Upper lobe of left lung (tissue), 6 donors: ENCODE results near the gene MEFV. TPM values are rescaled to one million over a fixed set of nuclear protein-coding genes. Genes with fewer than 3 reads are reported as not detected.
A peak's percentile ranks its signal among the peaks of the same experiment; 100 is the strongest.

ENCODE experiments used
- ATAC-seq, 2 donors: fragments of 200-7000 bp; cut with Tn5 transposase; one replicate each; pipeline ENCODE4 v1.9.1; 2022; ENCODE audit warnings: mild to moderate bottlenecking in 2 of 2, moderate library complexity in 2 of 2; ENCODE audit not compliant: low FRiP score in 2 of 2
- DNase-seq, 2 donors: peaks; one replicate each; pipeline ENCODE4 v3.0.0-alpha.2; 2019 to 2020
- H3K27ac ChIP-seq, 4 donors: fragments of 200-600 bp; sonication (generic); one replicate each; pipeline ENCODE4 v1.5.1; 2016 to 2019
- H3K27me3 ChIP-seq, 4 donors: fragments of 200-600 bp; sonication (generic); one replicate each; pipeline ENCODE4 v1.5.1; 2017 to 2019
- H3K36me3 ChIP-seq, 4 donors: fragments of 200-600 bp; sonication (generic); one replicate each; pipeline ENCODE4 v1.5.1; 2016 to 2019
- H3K4me1 ChIP-seq, 4 donors: fragments of 200-600 bp; sonication (generic); one replicate each; pipeline ENCODE4 v1.5.1; 2018 to 2019
- H3K4me3 ChIP-seq, 4 donors: fragments of 200-600 bp; sonication (generic); one replicate each; pipeline ENCODE4 v1.5.1; 2017 to 2019; ENCODE audit warnings: mild to moderate bottlenecking in 2 of 4, moderate library complexity in 1 of 4
- H3K9me3 ChIP-seq, 4 donors: fragments of 200-600 bp; sonication (generic); one replicate each; pipeline ENCODE4 v1.5.1; 2018 to 2019
- EP300 ChIP-seq, 4 donors: sonication (generic); formaldehyde crosslinking; IDR thresholded peaks; one replicate each; pipeline ENCODE4 v1.5.1; 2017; ENCODE audit warnings: antibody characterized with exemption in 4 of 4, control low read depth in 2 of 4
- POLR2A ChIP-seq, 4 donors: fragments of 450-650 bp; IDR thresholded peaks; one replicate each; pipeline ENCODE4 v1.5.1; 2016 to 2017; ENCODE audit warnings: antibody characterized with exemption in 4 of 4, mild to moderate bottlenecking in 2 of 4
- POLR2AphosphoS5 ChIP-seq, 2 donors: sonication (generic); formaldehyde crosslinking; IDR thresholded peaks; one replicate each; pipeline ENCODE4 v1.5.1; 2017; ENCODE audit warnings: antibody characterized with exemption in 2 of 2
- WGBS, 2 donors: methylation state at CpG; one replicate each; pipeline ENCODE4 v1.1.5; 2017 to 2018; 5-methylcytosine and 5-hydroxymethylcytosine counted together
- total RNA-seq, 6 donors: library from RNA; depleted of rRNA in 4 of 6; stranded (reverse); fragments of >200 nt in 4 of 6; gene quantifications; one replicate each; pipeline versions ENCODE4 v1.1.0 to v1.2.1, GENCODE V29; 2016 to 2021
- TF ChIP-seq, protein P1 (sequence below), 6 experiments: fragments of 450-650 bp in 4 of 6; fragments of 200-600 bp in 2 of 6; sonication (generic) in 2 of 6; IDR thresholded peaks; one replicate each; pipeline ENCODE4 v1.5.1; 2016 to 2019; ENCODE audit warnings: antibody characterized with exemption in 6 of 6
- donor health status: DM: no; HTN: no; CAD: no; lungs with moderate emphysema.
- donor health status: DM: no; HTN: yes; CAD: no; lungs with severe emphysema.

Gene MEFV, protein sequence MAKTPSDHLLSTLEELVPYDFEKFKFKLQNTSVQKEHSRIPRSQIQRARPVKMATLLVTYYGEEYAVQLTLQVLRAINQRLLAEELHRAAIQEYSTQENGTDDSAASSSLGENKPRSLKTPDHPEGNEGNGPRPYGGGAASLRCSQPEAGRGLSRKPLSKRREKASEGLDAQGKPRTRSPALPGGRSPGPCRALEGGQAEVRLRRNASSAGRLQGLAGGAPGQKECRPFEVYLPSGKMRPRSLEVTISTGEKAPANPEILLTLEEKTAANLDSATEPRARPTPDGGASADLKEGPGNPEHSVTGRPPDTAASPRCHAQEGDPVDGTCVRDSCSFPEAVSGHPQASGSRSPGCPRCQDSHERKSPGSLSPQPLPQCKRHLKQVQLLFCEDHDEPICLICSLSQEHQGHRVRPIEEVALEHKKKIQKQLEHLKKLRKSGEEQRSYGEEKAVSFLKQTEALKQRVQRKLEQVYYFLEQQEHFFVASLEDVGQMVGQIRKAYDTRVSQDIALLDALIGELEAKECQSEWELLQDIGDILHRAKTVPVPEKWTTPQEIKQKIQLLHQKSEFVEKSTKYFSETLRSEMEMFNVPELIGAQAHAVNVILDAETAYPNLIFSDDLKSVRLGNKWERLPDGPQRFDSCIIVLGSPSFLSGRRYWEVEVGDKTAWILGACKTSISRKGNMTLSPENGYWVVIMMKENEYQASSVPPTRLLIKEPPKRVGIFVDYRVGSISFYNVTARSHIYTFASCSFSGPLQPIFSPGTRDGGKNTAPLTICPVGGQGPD
- 10 to 100 TPM in 5 of 6 donors, 1 to 10 TPM in 1; 9.1 to 18.9 (median 12.3) TPM for total RNA-seq

DNA sequence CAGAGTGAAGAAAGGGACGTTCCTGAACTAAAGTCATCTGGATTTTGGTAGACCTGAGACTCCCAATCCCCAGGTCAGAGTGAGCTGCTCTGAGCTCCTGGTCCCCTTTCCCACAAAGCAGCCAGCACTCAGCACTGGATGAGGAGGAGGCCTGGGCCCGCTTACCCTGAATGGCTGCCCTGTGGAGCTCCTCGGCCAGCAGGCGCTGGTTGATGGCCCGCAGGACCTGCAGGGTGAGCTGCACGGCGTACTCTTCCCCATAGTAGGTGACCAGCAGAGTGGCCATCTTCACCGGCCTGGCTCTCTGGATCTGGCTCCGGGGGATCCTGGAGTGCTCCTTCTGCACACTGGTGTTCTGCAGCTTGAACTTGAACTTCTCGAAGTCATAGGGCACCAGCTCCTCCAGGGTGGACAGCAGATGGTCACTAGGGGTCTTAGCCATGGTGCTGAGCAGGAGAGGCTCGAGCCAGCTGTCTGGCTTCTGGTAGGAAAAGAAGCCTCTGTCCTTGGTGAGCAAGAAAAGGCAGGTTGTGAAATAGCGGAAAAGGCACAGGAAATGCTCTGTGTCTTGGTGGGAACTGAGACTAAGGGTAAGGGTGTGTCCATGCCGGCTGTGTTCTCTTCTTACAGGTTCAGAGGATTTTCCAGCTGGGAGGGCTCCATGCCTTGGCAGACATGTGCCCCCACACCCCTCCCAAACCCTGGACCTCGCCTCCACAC is at the start of gene MEFV:
MEFV (minus strand) TSS at position 488 of the 720 bp plus-strand sequence; CDS start at position 442, 46 bp downstream.
- Histone ChIP-seq H3K27me3 (no peaks in the 10 kb centered on the region), H3K9me3 (no peaks in the 10 kb centered on the region), H3K4me3 (peak within 1 kb of the TSS in 3 of 4 donors; percentile 20 to 48 (median 27)), H3K4me1 (peaks cover 0 to 6% (median 2%) of the 10 kb centered on the region in 4 donors), H3K27ac (peak within 1 kb of the TSS; percentile 63 to 84 (median 76)), H3K36me3 (no peaks in the 10 kb centered on the region)
- WGBS, 2 donors = 52 to 73% methylated on average over 4 to 14 of the region's 14 CpGs
- peak in 1 of 4 donors; percentile 45 for TF ChIP-seq POLR2A (IDR thresholded peaks at IDR 0.05)
- no peak for TF ChIP-seq EP300 (IDR thresholded peaks at IDR 0.05)
- peak; percentile 43 to 45 for TF ChIP-seq POLR2AphosphoS5 (IDR thresholded peaks at IDR 0.05)
- TF ChIP-seq, protein P1, sequence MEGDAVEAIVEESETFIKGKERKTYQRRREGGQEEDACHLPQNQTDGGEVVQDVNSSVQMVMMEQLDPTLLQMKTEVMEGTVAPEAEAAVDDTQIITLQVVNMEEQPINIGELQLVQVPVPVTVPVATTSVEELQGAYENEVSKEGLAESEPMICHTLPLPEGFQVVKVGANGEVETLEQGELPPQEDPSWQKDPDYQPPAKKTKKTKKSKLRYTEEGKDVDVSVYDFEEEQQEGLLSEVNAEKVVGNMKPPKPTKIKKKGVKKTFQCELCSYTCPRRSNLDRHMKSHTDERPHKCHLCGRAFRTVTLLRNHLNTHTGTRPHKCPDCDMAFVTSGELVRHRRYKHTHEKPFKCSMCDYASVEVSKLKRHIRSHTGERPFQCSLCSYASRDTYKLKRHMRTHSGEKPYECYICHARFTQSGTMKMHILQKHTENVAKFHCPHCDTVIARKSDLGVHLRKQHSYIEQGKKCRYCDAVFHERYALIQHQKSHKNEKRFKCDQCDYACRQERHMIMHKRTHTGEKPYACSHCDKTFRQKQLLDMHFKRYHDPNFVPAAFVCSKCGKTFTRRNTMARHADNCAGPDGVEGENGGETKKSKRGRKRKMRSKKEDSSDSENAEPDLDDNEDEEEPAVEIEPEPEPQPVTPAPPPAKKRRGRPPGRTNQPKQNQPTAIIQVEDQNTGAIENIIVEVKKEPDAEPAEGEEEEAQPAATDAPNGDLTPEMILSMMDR (IDR thresholded peaks at IDR 0.05) = no peak
- ATAC-seq (peak in 1 of 2 donors; percentile 66), DNase-seq (peak; percentile 52 to 61)

DNA sequence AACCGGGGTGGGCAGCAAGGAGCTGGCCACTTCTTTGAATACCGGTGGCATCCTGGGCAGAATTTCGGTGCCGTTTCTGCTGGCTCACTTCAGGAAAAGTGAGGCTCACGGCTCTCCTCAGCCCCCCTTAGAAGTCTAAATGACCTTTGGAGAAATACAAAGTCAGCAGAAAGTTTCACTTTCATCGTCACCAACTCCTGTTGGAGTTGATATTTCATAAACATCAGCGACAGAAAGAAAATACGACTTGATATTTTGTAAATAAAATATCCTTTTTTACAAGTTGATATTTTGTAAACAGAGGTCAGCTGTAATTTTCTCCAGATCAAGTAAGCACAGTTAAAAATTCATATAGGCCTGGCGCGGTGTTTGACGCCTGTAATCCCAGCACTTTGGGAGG is 49.6 kb upstream of the MEFV start:
- Histone ChIP-seq H3K27me3 (no peaks in the 10 kb centered on the region), H3K4me3 (peak overlapping the region; percentile 46 to 72 (median 67)), H3K4me1 (peaks cover 0 to 22% (median 8%) of the 10 kb centered on the region in 4 donors), H3K27ac (peak overlapping the region; percentile 85 to 93 (median 90)), H3K36me3 (peaks cover 8 to 37% (median 20%) of the 10 kb centered on the region in 4 donors), H3K9me3 (peaks cover 8 to 79% (median 69%) of the 10 kb centered on the region in 4 donors)
- TF ChIP-seq, protein P1 (IDR thresholded peaks at IDR 0.05) = no peak
- no peak for TF ChIP-seq EP300 (IDR thresholded peaks at IDR 0.05)
- TF ChIP-seq POLR2AphosphoS5 (IDR thresholded peaks at IDR 0.05) = no peak
- no peak for TF ChIP-seq POLR2A (IDR thresholded peaks at IDR 0.05)
- DNase-seq (no peak), ATAC-seq (no peak)
- 54 to 68% methylated on average over 11 of the region's 11 CpGs for WGBS, 2 donors

DNA sequence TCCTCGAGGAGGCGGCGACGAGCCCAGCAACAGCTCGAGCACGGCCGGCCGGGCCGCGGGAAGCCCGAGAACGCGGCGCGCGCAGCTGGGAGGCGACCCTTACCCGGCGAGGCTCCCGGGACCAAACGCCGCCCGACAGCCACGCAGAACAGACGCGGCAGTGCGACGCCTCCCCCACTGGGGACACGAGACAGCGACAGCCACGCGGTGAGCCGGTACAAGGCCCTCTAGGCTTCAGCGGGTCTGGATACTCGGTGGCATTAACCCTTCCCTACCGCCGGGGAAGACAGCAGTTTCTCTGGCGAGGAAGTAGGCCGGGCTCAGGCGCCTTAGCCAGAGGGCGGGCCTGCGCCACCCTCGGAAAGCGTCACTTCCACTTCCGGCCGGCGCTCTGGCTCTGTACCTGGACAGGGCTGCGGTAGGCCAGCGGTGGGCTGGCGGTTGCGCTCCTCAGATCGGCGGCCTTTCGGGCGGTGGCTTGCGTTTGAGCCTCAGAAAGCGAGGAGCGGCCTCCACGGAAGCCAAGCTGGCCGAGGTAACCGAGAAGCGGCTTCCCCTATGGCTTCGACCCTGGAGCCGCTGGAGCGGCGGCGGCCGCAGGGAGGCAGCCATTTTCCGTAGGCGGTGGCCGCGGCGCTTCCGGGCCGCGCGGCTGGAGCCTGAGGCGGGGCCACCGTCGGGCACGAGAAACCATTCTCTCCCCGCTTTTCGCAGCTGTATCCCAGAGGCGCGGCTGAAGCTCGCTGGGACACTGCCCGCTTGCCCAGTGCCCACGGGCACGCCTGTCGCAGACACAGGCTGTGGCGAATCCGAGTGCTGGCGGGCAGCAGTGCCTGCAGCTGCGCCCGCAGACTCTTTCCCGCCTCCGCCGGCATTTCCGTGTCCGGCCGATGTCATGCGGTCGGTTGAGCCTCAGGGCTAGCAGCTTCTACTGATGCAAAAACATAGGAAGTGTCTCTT is 49.0 kb upstream of the MEFV start, which contains the start of the genes TIGD7 and ZNF75A:
TIGD7 (minus strand) TSS at position 322 of the 960 bp plus-strand sequence. CDS start 4,816 bp downstream, outside the sequence.
ZNF75A (plus strand) TSS at position 389 of the 960 bp plus-strand sequence. CDS start 2,932 bp downstream, outside the sequence.
- H3K36me3 ChIP-seq = peaks cover 8 to 44% (median 20%) of the 10 kb centered on the region in 4 donors
- H3K4me3 ChIP-seq = peak within 1 kb of the TSS; percentile 46 to 72 (median 67)
- H3K9me3 ChIP-seq = peaks cover 8 to 79% (median 69%) of the 10 kb centered on the region in 4 donors
- H3K4me1 ChIP-seq = peaks cover 0 to 22% (median 8%) of the 10 kb centered on the region in 4 donors
- WGBS, 2 donors = 0 to 4% methylated on average over 5 to 39 of the region's 103 CpGs
- H3K27me3 ChIP-seq = no peaks in the 10 kb centered on the region
- TF ChIP-seq, protein P1 (IDR thresholded peaks at IDR 0.05) = peak in 3 of 6 experiments; percentile 56 to 79 (median 64)
- TF ChIP-seq EP300 (IDR thresholded peaks at IDR 0.05) (no peak), POLR2AphosphoS5 (IDR thresholded peaks at IDR 0.05) (peak; percentile 88 to 97), POLR2A (IDR thresholded peaks at IDR 0.05) (peak; percentile 78 to 89 (median 84))
- H3K27ac ChIP-seq = peak within 1 kb of the TSS; percentile 85 to 93 (median 90)
- DNase-seq = peak; percentile 85 to 94
- peak; percentile 96 to 100 for ATAC-seq
